HepG2 (cell line): ENCODE results near the gene SELENOV. TPM values are rescaled to one million over a fixed set of nuclear protein-coding genes. Genes with fewer than 3 reads are reported as not detected.

Experiments used
- HMGXB4 ChIP-seq, 2 experiments: sonication (generic) in 1 of 2; formaldehyde crosslinking in 1 of 2; IDR thresholded peaks; 2 replicates each; pipeline versions ENCODE4 v1.4.0 to v1.6.1; 2018 to 2020; ENCODE audit warnings: missing genetic modification reagents in 2 of 2, borderline replicate concordance in 1 of 2, low read depth in 1 of 2, mild to moderate bottlenecking in 1 of 2, missing biosample characterization in 1 of 2
- IRF2 ChIP-seq: IDR thresholded peaks from 2 replicates; pipeline ENCODE4 v1.6.1; 2018; ENCODE audit warnings: missing genetic modification reagents, missing compliant biosample characterization
- NONO ChIP-seq, 2 experiments: fragments of 450-650 bp in 1 of 2; sonication (generic) in 1 of 2; formaldehyde crosslinking in 1 of 2; IDR thresholded peaks in 1 of 2; conservative IDR thresholded peaks in 1 of 2; 2 replicates each; pipeline versions ENCODE4 v1.6.1 to v1.8.0; 2017 to 2022; ENCODE audit warnings: mild to moderate bottlenecking in 1 of 2, missing genetic modification reagents in 1 of 2, moderate library complexity in 1 of 2
- SATB2 ChIP-seq: sonication (generic); formaldehyde crosslinking; IDR thresholded peaks from 2 replicates; pipeline ENCODE4 v1.5.0; 2020; ENCODE audit warnings: missing genetic modification reagents
- ZFP91 ChIP-seq: sonication (generic); formaldehyde crosslinking; IDR thresholded peaks from 2 replicates; pipeline ENCODE4 v1.9.0; 2022; ENCODE audit warnings: missing genetic modification reagents, mild to moderate bottlenecking, borderline replicate concordance
- ZGPAT ChIP-seq: IDR thresholded peaks from 2 replicates; pipeline ENCODE4 v1.6.1; 2016; ENCODE audit warnings: mild to moderate bottlenecking
- ZNF138 ChIP-seq: sonication (generic); formaldehyde crosslinking; IDR thresholded peaks from 2 replicates; pipeline ENCODE4 v1.5.0; 2020; ENCODE audit warnings: mild to moderate bottlenecking, low read depth, missing genetic modification reagents
- ZNF768 ChIP-seq: sonication (generic); formaldehyde crosslinking; IDR thresholded peaks from 2 replicates; pipeline ENCODE4 v1.4.0; 2020; ENCODE audit warnings: missing genetic modification reagents
- polyA plus RNA-seq, 8 experiments: library from polyadenylated mRNA; depleted of rRNA in 3 of 8; stranded (reverse) in 7 of 8; unstranded in 1 of 8; fragments of >200 nt; fragmentation: Illumina TruSeq in 4 of 8; extraction: Trizol in 4 of 8; gene quantifications; 2 replicates each; pipeline versions ENCODE4 v1.2.1 to v1.2.3, GENCODE V29; 2011 to 2016; ENCODE audit warnings: low read depth in 4 of 8, missing spikeins in 1 of 8, mixed read lengths in 1 of 8; ENCODE audit not compliant: insufficient read depth in 1 of 8
- total RNA-seq, 5 experiments: library from RNA; depleted of rRNA; stranded (reverse); fragments of >200 nt; fragmentation: Illumina TruSeq; extraction: Trizol; gene quantifications; 2 replicates each; pipeline ENCODE4 v1.2.3, GENCODE V29; 2016; ENCODE audit warnings: low read depth in 1 of 5

The SELENOV gene
- total and polyA plus RNA-seq, 2 of the 13 experiments (the other 11 are each of a cell fraction or from before 2014, with no cell fraction given), result not detected

- TF ChIP-seq ZGPAT, result peak; percentile 41; the same call in 1 of the 2 replicates
- peak in 1 of 2 experiments; percentile 58; a peak in 1 of 4 replicates for TF ChIP-seq HMGXB4 (CRISPR knock-in tag; IDR thresholded peaks at IDR 0.05; ENCODE audit: borderline replicate concordance in 1 of 2, low read depth in 1 of 2)
- TF ChIP-seq IRF2, result 0 out of 2 replicates have a peak, but pooled peaks have one; percentile 16
- TF ChIP-seq ZNF138 (CRISPR knock-in tag), result no peak
- peak; percentile 20; the same call in 1 of the 2 replicates for TF ChIP-seq ZFP91 (CRISPR knock-in tag)
- TF ChIP-seq ZNF768, result peak; percentile 41; the same call in 1 of the 2 replicates
- TF ChIP-seq SATB2 (CRISPR knock-in tag), result no peak
- TF ChIP-seq NONO (IDR thresholded peaks at IDR 0.05), result no peak
- TF ChIP-seq NONO (CRISPR knock-in tag; conservative IDR thresholded peaks at IDR 0.05), result 0 out of 2 replicates have a peak, but pooled peaks have one; percentile 44
Measured at GRCh38 chr19:39497996-39498797, 16.7 kb upstream of the SELENOV start (continued).
